NCI-H1092 (cell line): ENCODE data around the gene NUDT4.
A peak's percentile ranks its signal among the peaks of the same experiment; 100 is the strongest.
"Not testable (repeated sequence)": the region's sequence is repeated elsewhere in the genome, so short reads cannot be mapped to it uniquely, and the experiment has no call there.

ENCODE experiments used
- DNase-seq: peaks from one replicate; lab custom pipeline; 2025; lab: John Stamatoyannopoulos, UW

NUDT4 gene

DNA sequence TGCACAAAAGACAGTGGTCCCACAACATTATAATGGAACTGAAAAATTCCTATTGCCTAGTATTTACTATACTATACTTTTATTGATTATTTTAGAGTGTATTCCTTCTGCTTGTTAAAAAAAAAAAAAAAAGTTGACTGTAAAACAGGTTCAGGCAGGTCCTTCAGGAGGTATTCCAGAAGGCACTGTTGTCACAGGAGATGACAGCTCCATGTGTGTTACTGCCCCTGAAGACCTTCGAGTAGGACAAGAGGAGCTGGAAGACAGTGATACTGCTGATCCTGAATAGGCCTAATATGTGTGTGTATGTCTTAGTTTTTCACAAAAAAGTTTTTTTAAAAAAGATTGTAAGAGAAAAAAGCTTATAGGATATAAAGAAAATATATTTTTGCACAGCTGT is 51.7 kb downstream of the NUDT4 start:
- DNase-seq = no peak

DNA sequence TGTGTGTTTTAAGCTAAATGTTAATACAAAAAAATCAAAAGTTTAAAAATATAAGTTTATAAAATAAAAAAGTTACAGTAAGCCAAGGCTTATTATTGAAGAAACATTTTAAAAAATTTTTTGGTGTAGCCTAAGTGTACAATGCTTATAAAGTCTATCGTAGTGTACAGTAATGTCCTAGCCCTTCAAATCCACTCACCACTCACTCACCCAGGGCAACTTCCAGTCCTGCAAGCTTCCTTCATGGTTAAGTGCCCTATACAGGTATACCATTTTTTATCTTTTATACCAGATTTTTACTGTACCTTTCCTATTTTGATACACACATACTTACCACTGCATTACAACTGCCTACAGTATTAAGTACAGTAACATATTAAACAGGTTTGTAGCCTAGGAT is 52.1 kb downstream of the NUDT4 start:
- no peak for DNase-seq

DNA sequence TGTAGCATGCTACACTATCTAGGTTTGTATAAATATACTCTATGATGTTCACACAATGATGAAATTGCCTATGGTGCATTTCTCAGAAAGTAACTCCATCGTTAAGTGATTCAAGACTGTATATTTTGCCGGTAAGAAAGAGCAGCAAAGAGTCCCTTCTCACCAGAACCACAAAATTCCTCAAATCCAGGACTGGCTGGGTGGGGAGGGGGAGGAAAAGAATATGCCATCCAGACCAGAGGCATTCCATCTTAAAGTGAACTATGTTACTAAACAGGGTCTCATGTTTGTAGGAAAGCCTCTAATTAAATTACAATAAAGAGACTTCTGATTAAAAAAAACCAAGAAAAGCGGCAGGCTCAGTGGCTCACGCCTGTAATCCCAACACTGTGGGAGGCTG is 52.6 kb downstream of the NUDT4 start:
- no peak for DNase-seq

DNA sequence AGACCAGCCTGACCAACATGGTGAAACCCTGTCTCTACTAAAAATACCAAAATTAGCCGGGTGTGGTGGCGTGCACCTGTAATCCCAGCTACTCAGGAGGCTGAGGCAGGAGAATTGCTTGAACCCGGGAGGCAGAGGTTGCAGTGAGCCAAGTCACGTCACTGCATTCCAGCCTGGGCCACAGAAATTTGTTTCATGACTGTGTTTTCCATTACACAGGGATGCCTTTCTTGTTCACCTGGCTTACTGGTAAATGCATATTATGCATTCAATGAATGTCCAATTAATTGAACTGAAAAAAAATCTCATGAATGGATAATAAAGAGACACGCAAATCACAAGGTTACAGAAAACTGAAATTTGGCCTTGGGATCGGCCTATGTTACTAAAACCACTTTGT is 54.3 kb downstream of the NUDT4 start:
- DNase-seq = not testable (repeated sequence)

DNA sequence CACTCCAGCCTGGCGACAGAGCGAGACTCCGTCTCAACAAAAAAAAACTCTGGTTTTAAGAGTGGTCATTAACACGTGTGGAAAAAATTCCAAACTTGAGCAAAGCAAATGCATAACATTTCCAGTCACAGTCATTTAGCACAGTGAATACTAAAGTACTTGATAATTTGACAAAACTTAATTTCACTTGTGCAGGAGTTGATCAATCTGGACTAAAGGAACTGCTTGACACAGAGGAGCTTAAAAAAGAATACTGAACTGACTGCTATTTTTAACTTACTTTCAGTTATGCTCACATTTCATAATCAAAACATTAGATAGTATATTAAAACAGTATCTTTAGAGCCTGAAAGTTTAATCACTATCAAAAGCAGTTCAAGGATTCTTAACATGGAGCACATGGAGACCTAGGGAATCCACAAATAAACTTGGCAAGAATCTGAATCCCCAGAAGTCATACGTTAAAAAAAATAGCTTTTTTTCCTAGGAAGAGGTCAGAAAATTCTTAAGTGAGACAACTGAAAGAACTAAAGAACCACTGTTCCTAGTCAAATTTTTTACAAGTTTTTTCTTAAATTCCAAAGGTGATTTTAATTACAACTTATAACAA is 56.6 kb downstream of the NUDT4 start:
- no peak for DNase-seq

DNA sequence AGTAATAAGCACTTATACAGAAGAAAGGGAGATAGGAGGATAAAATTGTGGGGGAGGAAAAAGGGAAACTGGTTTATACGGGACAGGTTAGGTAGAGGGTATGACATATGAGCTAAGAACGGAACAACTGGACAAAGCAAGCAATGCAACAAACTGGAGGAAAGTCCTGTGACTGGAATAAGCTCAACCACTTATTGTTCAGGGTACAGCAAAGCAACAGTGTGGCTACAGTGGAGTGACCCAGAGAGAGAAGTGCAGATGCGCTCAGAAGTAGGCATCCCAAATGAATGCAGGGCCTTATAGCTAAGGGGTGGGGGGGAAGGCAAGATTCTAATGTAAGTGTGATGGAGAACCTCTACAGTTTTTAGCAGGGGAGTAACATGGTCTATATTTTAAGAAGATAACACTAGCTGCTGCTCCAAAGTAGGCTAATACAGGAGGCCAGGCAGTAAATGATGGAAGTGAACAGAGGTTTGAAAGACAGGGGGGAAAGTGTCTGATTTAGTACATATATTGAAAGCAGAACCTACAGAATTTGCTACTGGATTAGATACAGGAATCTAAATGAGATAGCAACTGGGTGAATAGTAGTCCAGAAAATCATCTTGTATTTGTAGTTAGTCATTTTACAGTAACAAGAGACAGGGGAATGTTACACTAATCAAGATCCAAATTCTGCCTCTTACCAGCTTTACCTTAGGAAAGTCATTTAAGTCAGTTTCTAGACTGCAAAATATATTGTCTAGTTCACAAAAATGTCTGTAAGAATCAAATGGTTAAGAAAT is 60.7 kb downstream of the NUDT4 start:
- DNase-seq = no peak

DNA sequence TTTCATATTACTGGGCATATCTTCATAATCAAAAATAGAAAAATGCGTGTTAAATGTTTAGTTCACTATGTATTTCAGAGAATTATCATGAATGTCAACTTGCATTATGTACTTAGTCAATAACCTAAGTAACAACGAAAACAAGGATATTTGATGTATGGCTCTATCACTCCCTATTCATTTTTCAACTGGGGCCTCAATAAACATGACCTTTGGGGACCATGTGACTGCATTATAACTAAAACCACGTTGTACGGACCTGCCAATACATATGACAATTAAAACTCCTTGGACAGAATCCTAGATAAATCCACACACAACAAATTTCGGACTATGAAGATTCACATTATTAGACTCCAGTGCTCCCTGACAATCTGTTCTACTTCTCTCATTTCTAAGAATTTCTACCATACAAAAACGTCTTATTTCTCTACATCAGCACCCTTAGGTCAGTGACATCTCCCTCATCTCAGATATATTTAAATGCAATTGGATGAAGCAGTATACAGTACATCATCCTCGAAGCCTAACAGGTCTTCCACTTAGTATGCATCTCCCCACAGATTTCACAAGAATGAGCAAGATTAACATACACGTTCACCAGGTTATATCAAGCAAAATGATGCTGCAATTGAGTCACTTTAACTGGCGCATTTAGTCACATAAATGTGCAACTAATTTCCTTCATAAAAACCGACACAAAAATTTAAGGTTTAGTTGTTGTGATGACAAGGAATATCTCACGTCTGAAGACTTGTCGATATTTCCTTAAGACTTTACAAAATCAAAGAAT is 62.5 kb downstream of the NUDT4 start:
- no peak for DNase-seq

DNA sequence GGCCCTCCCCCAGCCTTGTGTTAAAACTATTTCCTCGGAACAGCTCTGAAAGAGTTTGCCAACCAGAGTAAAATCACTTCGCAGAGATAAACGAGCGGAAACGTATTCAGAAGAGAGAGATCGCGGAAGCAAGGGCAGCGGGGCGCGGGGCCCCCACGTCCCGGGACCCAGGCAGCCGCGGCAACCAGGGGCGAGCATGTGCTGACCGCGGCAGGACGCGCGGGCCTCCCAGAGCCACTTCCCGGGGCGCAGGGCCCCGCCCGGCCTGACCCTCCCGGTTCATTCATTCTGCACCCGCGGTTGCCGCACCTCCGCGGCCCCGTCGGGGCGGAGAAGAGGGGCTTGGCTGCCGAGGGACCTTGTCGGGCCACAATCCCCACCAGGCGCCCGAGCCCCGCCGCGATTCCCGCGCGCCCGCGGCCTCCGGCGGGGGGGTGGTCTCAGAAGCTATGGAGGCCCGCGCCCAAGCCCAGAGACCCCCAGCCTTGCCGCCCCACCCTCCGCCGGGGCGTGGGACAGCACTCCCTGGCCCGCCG is 63.4 kb downstream of the NUDT4 start:
- DNase-seq = no peak

DNA sequence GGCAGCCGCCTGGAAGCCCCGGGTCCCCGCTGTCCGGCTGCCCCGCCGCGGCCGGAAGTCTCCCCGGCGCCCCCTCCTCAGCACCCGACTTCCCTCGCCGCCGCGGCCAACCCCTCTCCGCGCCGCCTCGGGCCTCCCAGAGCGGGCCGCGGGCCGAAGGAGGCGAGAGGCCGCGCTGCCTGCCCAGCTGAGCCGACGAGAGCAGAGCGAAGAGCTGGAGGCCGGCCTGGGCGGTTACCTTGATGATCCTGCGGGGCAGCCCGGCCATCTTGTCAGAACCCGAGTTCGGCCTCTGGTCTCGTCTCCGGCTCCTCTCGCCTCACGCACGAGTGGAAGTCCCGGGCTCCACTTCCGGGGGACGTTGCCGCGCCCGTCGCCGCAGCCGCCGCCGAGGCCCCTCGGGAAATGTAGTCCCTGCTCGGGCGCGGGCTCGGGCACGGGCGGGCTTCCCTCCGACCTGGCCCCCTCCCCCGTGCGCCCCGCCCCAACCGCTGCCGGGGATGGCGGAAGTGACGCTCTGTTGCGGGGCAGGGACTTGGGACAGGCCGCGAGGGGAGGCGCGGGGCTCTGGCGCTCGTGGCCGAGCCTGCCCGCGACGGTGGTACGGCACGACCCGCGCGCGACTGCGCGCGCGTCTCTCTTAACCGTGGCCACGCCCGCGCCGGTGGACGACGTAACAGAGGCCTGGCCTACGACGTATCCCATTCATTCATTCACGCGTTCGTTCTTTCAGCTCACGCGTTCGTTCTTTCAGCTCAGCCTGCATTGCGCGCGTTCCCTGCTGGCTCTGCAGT is 64.1 kb downstream of the NUDT4 start, which contains the start of gene UBE2N:
TSS of gene UBE2N (minus strand) at position 331 of the 794 bp plus-strand sequence. CDS start at position 268, 63 bp downstream.
- DNase-seq = peak; percentile 87

DNA sequence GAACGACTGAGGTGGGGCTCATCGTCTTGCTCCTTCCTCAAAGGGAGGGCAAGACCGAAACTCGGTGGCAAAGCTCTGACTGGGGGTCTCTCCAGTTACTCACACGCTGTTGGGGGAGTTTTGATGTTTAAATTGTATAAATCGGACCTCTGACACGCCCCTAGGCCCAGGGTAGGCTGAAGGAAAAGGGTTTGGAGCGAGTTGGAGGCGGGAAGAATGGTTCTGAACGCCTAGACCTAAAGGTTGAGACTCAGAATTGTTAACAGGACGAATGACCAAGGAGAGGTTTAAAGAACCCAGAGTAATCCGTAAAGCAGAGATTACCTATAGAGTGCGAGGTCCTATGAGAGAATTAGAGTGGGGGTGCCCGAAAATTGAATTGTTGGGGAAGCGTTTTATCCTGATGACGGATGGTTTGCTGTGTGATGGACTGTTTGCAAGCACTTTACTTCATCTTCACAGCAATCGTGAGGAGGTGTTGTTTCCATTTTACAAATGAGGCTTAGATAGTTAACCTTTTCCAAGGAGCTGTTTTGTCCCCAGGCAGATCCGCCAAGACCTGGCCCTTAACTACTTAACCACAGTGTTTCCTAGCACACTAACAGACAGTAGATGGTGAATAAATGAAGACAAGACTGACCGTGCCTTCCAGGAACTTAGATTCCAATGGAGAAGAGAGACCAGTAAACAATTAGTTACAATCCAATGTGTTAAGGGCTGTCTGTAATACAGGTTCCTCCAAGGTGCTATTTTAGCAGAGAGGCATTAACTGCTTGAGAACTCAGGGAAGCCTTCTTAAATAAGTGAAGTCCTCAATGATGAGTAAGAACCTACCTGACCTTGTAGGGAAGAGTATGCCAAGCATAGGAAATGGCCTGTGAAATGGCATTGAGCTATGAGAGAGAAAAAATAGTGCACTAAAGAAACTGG is 65.0 kb downstream of the NUDT4 start:
- no peak for DNase-seq

DNA sequence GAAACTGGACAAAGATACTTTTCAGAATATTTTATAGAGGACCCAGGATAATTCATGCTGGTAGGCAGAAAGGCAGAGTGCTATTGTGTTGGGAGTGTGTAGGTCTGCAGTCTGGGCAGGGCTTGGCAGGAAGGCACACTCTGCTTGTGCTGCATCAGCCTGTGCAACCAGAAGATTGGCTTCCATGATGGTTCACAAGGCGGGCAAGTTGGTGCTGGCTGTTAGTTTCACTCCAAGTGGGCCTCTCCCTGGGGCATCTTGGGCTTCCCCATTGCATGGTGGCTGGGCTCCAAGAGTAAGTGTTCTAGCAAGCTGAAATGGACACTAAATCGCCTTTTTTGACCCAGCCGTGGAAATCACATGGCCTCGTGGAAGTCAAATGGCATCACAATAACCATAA is 65.9 kb downstream of the NUDT4 start:
- DNase-seq = no peak

DNA sequence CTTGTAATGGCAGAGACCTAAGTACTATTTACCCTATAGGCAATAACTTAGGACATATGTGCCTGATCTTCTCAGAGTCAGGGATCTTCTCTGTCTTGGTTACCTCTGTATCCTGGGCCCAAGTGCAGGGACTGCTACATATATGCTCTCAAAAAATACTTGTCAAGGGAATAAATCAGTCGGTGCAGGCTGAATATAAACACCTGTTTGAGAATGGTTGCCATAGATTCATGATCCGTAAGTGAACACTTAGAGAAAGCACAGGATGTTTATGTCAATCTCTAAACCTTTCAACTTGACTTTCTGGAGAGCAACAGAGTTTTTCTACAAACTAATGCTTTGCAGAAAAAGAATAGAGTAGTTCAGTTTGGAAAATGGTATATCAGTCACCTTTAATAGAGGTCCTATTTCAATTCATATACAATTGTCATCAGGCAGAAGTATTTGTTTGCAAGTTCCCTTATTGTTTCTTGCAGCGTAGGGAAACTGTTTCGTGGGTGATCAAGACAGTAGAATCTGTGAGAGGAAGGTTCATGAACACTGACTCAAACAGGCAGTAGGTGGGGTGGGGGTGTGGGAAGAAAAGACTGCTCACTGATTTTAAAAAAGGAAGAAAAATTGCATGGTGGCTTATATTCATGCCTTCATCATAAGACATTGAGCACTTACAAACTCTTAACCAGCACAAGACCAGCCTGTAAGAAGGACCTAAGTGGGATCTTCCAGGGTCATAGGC is 70.0 kb downstream of the NUDT4 start:
- DNase-seq = no peak

DNA sequence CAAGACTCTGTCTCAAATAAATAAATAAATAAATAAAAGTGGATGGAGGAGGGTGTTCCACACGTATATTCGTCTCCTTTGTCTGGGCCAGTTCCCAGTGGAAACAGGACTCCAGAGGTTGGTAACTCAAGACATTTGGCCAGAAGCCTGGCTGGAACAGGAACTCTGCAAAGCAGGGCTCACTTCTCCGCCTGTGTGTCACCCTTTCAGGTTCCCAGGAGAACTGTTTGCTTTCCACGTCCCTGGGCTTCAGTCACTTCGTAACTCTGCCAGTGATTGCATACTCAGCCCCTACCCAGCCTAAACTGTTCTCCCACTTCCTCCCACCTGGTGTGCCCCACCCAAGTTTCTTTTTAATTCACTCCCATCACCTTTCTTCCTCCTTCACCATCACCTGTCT is 71.1 kb downstream of the NUDT4 start:
- DNase-seq = no peak

DNA sequence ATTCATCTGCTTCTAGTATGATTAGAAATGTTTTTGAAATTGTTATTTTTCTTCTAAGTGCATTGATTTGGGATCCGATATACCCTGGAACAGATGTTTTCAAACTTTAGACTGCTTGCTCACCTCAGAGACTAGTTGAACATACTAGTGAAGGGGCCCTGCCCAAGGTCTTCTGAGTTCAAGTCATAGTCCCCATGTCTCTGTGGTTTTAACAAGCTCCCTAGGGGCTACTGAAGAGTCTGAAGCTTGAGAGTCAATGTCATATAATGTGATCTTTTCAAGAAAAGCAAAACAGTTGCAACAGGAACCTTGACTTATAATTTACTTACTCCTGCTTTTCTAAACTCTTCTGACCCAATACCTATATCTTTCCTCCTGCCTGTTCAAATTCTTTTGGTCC is 71.6 kb downstream of the NUDT4 start:
- no peak for DNase-seq

DNA sequence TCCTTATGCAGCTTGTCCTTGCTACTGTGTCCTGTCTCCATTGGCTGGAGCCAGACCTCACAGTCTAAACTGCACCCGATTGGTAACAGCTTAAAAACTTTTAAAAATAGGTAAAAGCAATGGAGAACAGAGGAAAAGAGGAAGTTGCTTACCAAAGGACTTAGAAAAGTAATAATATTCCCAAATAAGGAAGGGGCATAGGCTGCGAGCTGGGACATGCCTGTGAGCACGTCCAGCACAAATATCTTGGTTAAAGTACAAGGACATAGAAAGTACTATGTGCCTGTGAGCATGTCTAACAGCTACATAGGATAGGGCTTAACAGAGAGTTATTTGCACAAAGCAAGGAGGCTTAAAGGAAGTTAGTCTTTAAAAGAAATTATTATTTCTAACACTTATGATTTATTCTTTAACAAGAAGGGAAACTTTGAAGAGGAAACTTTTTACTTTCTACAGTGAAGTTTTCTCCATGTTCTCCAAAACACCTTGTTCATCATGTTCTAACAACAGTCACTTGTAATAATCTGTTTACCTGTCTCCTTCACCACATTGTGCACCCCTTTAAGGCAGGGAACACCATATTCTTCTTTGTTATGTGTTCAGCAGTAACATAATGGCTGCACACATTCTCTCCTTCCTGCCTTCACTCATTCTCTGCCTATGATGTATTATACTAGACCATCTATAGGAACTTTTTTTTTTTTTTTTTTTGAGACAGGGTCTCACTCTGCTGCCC is 73.9 kb downstream of the NUDT4 start:
- DNase-seq = no peak

DNA sequence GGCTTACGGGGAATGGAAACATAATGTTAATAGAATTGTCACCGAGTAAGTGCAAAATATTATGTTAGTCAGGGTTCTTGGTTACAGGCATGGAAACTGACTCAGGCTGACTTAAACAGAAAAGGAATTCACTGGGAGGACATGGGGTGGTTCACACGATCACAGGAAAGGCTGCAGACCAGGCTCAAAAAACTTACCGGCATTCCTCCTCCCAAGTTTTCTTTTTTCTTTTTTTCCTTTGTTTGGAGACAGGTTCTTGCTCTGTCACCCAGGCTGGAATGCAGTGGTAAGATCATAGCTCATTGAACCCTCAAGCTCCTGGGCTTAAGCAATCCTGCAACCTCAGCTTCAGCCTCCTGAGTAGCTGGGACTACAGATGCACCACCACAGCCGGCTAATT is 75.9 kb downstream of the NUDT4 start:
- no peak for DNase-seq

DNA sequence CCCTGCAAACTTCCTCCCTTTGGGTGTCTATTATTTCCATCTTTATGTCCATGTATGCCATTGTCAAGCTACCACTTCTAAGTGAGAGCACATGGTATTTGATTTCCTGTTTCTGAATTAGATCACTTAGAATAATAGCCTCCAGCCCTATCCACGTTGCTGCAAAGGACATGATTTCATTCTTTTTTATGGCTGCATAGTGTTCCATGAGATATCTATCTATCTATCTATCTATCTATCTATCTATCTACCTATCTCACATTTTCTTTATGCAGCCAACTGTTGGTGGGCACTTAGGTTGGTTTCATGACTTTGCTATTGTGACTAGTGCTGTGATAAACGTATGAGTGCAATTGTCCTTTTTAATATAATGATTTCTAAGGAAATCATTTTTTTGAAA is 78.4 kb downstream of the NUDT4 start:
- no peak for DNase-seq
